SK-N-MC (cell line): Measurements from ENCODE around the gene COL17A1.
A peak's percentile ranks its signal among the peaks of the same experiment; 100 is the strongest.

Source experiments
- DNase-seq: peaks from one replicate; pipeline ENCODE4 v3.0.0-alpha.2; 2011; ENCODE audit warnings: low read depth, low spot score
- H3K27ac ChIP-seq: fragments of 200-600 bp; sonication (generic); 2 replicates; pipeline ENCODE4 v1.5.1; 2016; ENCODE audit warnings: mixed run types
- H3K36me3 ChIP-seq: fragments of 200-600 bp; sonication (generic); 2 replicates; pipeline ENCODE4 v1.6.1; 2017; ENCODE audit warnings: antibody characterized with exemption, low read length, mixed read lengths; ENCODE audit not compliant: insufficient read depth
- H3K4me3 ChIP-seq: fragments of 200-600 bp; sonication (generic); 2 replicates; pipeline ENCODE4 v1.5.1; 2016
- H3K9ac ChIP-seq: fragments of 200-600 bp; sonication (generic); 2 replicates; pipeline ENCODE4 v1.8.0; 2017; ENCODE audit warnings: mixed run types, mixed read lengths; ENCODE audit not compliant: insufficient read length
- H3K9me3 ChIP-seq: fragments of 200-600 bp; sonication (generic); 2 replicates; pipeline ENCODE4 v1.6.1; 2017; ENCODE audit warnings: low read depth, mild to moderate bottlenecking, antibody characterized with exemption, low read length, moderate library complexity, mixed read lengths
- EZH2 ChIP-seq: fragments of 200-600 bp; sonication (generic); IDR thresholded peaks from one replicate; pipeline ENCODE4 v1.6.1; 2017; ENCODE audit warnings: antibody characterized with exemption
- FOXP2 ChIP-seq: optimal IDR thresholded peaks from 2 replicates; pipeline ENCODE3; 2011; ENCODE audit warnings: mild to moderate bottlenecking, moderate library complexity; ENCODE audit not compliant: insufficient read depth; ENCODE audit errors: extremely low read length, control extremely low read depth
- POLR2AphosphoS5 ChIP-seq: IDR thresholded peaks from 2 replicates; pipeline ENCODE4 v1.6.1; 2012; ENCODE audit warnings: mild to moderate bottlenecking, low read depth, low read length, borderline replicate concordance

COL17A1 gene

DNA sequence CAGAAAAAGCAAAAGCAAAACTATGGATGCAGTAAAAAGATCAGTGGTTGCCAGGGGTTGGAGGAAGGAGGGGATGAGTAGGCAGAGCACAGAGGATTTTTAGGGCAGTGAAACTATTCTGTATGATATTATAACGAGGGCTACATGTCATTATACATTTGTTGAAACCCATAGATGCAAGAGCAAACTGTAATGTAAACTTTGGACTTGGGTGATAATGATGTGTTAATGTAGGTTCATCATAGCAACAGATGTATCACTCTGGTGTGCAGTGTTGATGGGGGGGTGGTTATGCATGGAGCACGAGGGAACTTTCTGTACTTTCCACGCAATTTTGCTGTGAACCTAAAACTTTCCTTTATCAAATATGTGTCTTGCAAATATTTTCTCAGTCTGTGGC is 95.6 kb downstream of the COL17A1 start:
- H3K36me3 ChIP-seq: no peaks in the 10 kb centered on the region
- TF ChIP-seq FOXP2: no peak
- no peak for TF ChIP-seq POLR2AphosphoS5
- TF ChIP-seq EZH2: no peak
- DNase-seq: no peak

DNA sequence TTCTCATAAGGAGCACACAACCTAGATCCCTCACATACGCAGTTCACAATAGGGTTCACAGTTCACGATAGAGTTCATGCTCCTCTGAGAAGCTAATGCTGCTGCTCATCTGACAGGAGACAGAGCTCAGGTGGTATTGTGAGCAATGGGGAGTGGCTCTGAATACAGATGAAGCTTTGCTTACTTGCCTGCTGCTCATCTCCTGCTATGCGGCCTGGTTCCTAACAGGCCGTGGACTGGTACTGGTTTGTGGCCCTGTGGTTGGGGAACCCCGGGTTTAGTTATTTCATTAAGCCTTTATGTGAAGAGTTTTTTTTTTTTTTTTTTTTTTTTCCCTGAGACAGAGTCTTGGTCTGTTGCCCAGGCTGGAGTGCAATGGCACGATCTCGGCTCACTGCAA is 99.3 kb downstream of the COL17A1 start:
- no peak overlapping the region for H3K27ac ChIP-seq
- H3K36me3 ChIP-seq: no peaks in the 10 kb centered on the region
- H3K9me3 ChIP-seq: no peaks in the 10 kb centered on the region
- TF ChIP-seq EZH2 (no peak), FOXP2 (no peak), POLR2AphosphoS5 (no peak)
- H3K4me3 ChIP-seq: no peak overlapping the region
- H3K9ac ChIP-seq: no peak overlapping the region
- no peak for DNase-seq

More for the DNA sequence above, 95.6 kb downstream of the COL17A1 start:
- H3K27ac ChIP-seq: no peak overlapping the region
- H3K9ac ChIP-seq: no peak overlapping the region
- H3K9me3 ChIP-seq: no peaks in the 10 kb centered on the region
- H3K4me3 ChIP-seq: no peak overlapping the region

- H3K9me3 ChIP-seq: no peaks in the 10 kb centered on the region
- no peak overlapping the region for H3K27ac ChIP-seq
- TF ChIP-seq POLR2AphosphoS5 (no peak), EZH2 (no peak), FOXP2 (no peak)
- H3K9ac ChIP-seq: no peak overlapping the region
- no peak for DNase-seq
- H3K4me3 ChIP-seq: no peak overlapping the region
- H3K36me3 ChIP-seq: no peaks in the 10 kb centered on the region
Observed at GRCh38 chr10:103985726-103986125, 100.0 kb downstream of the COL17A1 start.

- no peak overlapping the region for H3K9ac ChIP-seq
- H3K36me3 ChIP-seq: no peaks in the 10 kb centered on the region
- H3K4me3 ChIP-seq: peak overlapping the region; percentile 40
- TF ChIP-seq EZH2 (no peak), POLR2AphosphoS5 (no peak), FOXP2 (no peak)
- H3K9me3 ChIP-seq: no peaks in the 10 kb centered on the region
- no peak for DNase-seq
- 0 out of 2 replicates have a peak overlapping the region, but pooled peaks have one; percentile 25 for H3K27ac ChIP-seq
Observed at GRCh38 chr10:103983367-103983911, 102.2 kb downstream of the COL17A1 start.

DNA sequence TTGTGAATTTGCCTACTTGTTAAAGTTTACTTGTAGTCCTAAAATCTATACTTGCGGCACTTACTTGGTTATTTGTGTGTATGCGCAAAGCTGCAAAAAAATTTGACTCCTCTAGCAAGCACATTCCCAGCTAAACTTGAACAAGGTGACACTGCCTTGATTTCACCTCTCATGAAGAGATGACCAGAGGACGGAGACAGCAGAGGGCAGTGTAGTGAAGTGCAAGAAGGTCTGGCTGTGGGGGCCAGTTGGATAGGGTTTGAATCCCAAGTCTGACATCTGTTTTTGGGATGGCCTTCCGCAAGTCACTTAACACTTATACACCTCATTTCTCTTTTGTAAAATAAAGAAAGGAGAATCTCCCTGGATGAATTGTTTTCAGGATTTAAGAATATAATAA is 103.0 kb downstream of the COL17A1 start:
- Histone ChIP-seq H3K4me3 (no peak overlapping the region), H3K9ac (no peak overlapping the region), H3K27ac (no peak overlapping the region), H3K36me3 (no peaks in the 10 kb centered on the region), H3K9me3 (no peaks in the 10 kb centered on the region)
- TF ChIP-seq POLR2AphosphoS5 (no peak), EZH2 (no peak), FOXP2 (no peak)
- no peak for DNase-seq
